22Rv1 (cell line): ENCODE measurements around the gene ITPKB.

Experiments
- H3K27ac ChIP-seq: fragments of 450-650 bp; 2 replicates; pipeline ENCODE4 v1.5.1; 2017
- ZFX ChIP-seq: fragments of 450-650 bp; IDR thresholded peaks from 2 replicates; pipeline ENCODE4 v1.6.1; 2017; ENCODE audit warnings: antibody characterized with exemption, borderline replicate concordance
- TF ChIP-seq, protein P1 (sequence below): fragments of 450-650 bp; IDR thresholded peaks from 2 replicates; pipeline ENCODE4 v1.5.1; 2017; ENCODE audit warnings: mild to moderate bottlenecking

The ITPKB gene

DNA sequence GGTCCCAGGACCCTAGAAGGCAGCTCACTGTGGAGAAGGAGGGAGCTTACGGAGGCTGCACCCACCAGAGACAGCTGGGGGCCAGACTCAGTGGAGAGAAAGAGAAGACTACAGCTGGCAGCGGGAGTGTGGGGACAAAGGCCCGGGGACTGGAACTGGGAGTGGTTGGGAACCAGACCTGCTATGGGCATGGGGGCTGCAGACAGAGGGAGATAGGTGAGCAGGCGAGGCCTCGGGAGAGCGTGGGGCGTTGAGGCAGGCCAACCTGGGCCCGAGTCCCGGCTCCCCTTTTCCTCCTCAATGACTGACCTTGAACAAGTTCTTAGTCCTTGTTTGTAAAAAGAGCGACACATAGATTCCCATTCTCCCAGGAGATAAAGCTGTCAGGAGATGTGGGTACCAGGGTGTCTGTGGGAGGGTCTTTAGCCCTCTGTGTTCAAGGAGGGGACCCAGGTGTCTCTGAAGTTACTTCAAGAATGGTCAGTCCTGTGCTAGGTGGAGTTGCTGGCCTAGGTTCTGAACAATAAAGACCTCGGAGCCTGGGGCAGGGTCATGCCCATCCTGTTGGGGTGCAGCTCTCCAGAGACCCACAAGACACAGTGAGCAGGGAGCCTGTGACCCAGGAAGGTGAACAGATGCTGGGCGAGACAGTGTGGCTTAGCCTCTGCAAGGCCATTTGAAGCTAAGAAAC lies 87.9 kb downstream of the ITPKB start:
- H3K27ac ChIP-seq = no peak overlapping the region
- TF ChIP-seq, protein P1, sequence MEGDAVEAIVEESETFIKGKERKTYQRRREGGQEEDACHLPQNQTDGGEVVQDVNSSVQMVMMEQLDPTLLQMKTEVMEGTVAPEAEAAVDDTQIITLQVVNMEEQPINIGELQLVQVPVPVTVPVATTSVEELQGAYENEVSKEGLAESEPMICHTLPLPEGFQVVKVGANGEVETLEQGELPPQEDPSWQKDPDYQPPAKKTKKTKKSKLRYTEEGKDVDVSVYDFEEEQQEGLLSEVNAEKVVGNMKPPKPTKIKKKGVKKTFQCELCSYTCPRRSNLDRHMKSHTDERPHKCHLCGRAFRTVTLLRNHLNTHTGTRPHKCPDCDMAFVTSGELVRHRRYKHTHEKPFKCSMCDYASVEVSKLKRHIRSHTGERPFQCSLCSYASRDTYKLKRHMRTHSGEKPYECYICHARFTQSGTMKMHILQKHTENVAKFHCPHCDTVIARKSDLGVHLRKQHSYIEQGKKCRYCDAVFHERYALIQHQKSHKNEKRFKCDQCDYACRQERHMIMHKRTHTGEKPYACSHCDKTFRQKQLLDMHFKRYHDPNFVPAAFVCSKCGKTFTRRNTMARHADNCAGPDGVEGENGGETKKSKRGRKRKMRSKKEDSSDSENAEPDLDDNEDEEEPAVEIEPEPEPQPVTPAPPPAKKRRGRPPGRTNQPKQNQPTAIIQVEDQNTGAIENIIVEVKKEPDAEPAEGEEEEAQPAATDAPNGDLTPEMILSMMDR = no peak
- no peak for TF ChIP-seq ZFX

DNA sequence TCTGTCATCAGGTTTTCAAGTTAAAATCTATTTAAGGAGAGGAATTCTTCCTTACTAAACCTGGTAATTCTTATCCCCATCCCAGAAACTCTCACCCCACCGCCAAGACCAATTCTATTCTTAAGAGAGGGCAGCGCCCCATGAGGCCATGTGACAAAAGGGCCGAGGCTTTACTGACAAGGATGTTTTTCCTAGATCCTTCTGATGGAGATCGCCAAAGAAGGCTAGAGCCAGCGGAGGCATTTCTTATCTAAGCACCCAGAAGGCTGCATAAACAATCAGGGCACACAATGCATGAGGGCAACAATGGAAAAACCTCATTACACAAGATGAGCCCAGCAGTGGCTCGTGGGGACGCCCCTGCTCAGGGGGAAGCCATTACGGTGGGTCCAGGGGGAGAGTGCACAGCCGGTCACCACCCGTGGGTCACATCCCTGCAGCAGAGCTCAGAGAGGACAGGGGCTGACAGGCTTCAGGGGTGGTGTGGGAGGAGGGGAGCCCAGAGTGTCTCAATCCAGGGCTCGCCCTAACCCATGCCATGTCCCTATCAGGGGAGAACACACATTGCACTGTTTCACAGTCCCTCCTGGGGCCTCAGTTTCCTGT lies 88.7 kb downstream of the ITPKB start:
- no peak overlapping the region for H3K27ac ChIP-seq
- no peak for TF ChIP-seq ZFX
- TF ChIP-seq, protein P1 = no peak

DNA sequence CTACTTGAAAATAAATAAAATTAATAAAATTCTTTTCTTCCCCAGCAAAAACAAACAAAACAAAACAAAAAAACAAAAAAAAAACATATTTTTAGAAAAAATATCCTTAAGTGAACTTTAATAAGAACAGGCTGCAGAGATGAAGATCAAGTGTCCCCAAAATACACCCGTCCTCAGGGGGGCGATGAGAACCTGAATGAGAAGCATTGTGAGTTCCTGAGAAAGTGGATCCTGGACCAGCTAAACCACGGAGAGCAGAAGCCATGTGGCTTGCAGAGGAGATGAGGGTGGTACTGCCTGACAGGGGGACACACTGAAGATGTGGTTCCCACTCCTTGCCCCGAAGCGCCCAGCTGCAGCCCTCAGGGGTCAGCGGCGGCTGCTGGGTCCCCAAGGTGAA lies 89.3 kb downstream of the ITPKB start:
- H3K27ac ChIP-seq = no peak overlapping the region

DNA sequence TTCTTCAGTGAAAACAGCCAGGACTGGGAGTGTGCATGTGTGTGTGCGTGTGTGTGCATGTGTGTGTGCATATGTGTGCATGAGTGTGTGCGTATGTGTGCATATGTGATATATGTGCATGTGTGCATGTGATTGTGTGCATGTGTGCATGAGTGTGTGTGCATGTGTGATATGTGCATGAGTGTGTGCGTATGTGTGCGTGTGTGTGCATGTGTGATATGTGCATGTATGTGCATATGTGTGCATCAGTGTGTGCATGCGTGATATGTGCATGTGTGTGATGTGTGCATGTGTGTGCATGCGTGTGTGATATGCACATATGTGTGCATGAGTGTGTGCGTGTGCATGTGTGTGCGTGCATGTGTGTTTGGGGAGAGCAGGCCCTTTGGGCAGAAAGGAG lies 89.8 kb downstream of the ITPKB start:
- H3K27ac ChIP-seq = no peak overlapping the region
- TF ChIP-seq, protein P1 = no peak
- TF ChIP-seq ZFX = no peak

More for the DNA sequence above, 89.3 kb downstream of the ITPKB start:
- TF ChIP-seq, protein P1 = no peak

DNA sequence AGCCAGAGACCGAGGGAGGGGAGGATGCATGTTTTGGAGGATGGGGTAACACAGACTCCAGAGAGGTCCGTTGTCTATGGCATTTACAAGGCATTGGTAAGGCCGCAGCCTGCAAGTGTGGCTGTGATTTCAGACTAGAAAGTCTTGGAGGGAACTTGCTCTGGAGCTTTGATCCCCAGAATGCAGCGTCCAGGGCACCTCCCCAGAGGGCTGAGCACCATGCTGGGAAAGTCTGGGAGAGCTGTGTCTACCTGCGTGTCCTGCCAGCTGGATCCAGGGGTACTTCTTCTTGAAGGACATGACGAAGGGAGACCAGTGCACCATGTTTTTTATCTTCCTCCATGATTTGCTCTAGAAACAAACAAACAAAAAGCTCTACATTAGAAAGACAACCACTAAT lies 90.7 kb downstream of the ITPKB start:
- TF ChIP-seq ZFX = no peak
- TF ChIP-seq, protein P1 = no peak
- H3K27ac ChIP-seq = no peak overlapping the region

DNA sequence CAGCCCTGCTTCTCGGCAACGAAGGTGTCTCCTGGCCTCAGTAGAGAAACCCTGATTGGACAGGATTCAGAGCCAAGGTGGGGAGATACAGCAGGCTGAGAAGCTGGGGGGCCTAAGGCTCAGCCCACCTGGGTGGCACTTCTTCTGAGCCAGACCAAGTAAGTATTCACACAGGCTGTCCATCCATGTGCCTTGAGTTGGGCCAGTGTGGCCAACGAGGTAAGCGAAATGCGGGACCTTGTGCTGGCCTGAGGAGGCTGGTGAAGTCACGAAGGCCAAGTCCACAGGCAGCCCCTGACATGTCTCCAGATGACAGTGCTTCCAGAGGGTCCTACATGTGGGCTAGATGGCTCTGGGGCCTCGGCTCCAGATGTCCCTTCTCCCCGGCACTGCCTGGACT lies 91.4 kb downstream of the ITPKB start:
- H3K27ac ChIP-seq = no peak overlapping the region
- TF ChIP-seq, protein P1 = no peak
- TF ChIP-seq ZFX = no peak

DNA sequence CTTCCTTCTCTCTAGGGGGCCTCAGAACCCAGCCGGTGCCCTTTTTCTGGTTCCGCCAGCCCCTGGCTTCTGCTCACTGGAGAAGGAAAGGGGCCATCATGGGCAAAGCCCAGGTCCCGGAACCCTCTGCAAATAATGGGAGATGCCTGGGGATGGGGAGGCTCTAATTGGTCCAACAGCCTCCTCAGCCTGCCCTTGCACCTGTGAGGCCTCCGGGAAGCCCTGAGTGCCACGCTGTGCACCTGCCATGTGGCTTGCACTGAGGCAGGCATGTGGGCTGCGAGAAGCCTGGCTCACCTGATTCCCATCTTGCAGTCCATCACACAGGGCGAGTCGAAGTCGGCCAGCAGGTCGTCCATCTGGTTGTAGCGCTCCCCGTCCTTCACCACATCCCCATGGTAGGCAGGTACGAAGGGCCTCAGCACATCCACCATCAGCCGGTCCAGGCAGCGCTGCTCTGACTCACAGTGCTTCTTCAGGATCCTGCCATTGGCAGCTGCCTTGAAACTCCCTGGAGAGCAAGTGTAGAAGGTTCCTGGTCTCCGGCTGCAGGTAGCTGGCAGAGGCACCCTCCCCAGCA lies 92.1 kb downstream of the ITPKB start:
- H3K27ac ChIP-seq = no peak overlapping the region
- TF ChIP-seq, protein P1 = no peak
